Measurements from ENCODE around the gene PRKAR2A.
"Not testable (repeated sequence)": the region's sequence is repeated elsewhere in the genome, so short reads cannot be mapped to it uniquely, and the experiment has no call there.

Gene PRKAR2A

DNA sequence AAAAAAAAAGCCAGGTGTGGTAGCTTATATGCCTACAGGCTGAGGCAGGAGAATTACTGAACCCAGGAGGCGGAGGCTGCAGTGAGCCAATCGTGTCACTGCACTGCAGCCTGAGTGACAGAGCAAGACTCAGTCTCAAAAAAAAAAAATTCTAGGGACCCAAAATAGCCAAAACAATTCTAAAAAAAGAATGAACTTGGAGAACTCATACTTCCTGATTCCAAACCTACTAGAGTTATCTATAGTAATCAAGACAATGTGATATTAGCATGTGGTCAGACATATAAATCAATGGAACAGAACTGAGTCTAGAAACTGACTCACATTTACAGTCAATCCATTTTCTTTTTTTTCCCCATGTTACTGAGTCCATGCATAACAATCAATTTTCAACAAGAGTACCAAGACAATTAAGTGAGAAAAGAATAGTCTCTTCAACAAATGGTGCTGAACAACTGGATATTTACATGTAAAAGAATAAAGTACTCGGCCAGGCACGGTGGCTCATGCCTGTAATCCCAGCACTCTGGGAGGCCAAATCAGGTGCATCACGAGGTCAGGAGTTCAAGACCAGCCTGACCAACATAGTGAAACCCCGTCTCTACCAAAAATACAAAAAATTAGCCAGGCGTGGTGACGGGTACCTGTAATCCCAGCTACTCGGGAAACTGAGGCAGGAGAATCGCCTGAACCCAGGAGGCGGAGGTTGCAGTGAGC is 11.9 kb downstream of the PRKAR2A start:
- DNase-seq = no peak

DNA sequence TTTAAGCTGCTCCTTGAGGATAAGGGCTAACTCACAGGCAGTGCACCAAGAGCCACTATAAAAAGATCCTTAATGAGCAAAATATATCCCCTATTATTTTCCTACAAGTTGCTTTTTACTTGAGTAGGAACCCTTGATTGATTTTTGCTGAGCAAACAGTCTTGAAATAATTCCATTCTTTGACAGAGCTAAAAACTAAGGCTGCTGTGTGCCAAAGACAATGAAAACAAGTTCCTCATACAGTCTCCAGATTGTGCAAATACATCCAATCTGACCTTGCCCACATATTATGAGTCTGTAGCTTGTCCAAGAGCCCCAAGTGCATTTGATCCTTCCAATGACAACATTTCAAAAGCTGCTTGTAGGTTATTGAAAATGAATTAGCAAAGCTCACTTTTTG is 15.0 kb downstream of the PRKAR2A start:
- DNase-seq = no peak

DNA sequence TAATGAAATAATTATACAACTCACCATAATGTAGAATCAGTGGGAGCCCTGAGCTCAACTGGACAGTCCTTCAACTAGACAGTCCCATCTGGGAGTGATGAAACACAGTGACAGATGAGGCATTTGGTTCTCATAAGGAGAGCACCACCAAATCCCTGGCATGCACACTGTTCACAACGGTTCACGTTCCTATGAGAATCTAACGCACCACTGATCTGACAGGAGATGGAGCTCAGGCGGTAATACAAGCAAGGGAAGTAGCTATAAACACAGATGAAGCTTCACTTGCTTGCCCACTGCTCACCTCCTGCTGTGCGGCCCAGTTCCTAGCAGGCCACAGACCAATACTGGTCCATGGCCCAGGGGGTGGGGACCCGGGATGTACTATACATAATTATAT is 17.0 kb downstream of the PRKAR2A start:
- no peak for DNase-seq

DNA sequence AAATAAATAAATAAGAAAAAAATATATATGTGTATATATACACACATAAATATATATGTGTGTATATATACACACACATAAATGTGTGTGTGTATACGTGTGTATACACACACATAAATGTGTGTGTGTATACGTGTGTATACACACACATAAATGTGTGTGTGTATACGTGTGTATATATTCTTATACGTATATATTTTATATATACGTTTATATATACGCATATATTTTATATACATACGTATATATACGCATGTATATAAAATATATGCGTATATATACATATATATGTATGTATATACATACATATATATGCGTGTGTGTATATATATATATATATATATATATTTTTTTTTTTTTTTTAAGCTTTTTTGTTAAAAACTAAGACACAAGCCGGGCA is 18.1 kb downstream of the PRKAR2A start:
- DNase-seq = not testable (repeated sequence)

DNA sequence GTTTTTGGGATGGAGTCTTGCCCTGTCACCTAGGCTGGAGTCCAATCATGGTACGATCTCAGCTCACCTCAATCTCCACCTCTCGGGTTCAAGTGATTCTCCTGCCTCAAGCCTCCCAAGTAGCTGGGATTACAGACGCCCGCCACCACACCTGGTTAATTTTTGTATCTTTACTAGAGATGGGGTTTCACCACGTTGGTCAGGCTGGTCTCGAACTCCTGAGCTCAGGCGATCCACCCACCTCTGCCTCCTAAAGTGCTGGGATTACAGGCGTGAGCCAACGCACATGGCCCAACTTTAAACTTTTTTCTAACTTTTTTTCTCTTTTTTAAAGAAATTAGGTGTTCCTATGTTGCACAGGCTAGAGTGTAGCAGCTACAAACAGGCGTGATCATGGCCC is 19.8 kb downstream of the PRKAR2A start:
- DNase-seq = not testable (repeated sequence)

DNA sequence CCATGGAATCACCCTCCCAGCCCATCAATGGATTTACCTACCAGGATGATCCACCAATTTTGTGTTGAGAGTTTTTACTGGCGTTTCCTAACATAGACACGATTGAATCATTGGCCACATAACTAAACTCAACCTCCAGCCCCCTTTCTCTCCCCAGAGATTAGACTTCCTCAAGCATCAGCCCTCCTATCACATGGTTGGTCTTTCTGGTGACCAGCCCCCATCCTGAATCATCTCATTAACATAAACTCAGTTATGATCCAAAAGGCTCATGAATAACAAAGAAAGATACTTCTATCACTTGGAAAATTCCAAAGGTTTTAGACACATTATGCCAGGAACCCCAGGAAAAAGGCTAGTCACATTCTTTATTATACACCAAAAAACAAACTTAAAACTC is 21.2 kb downstream of the PRKAR2A start:
- no peak for DNase-seq

DNA sequence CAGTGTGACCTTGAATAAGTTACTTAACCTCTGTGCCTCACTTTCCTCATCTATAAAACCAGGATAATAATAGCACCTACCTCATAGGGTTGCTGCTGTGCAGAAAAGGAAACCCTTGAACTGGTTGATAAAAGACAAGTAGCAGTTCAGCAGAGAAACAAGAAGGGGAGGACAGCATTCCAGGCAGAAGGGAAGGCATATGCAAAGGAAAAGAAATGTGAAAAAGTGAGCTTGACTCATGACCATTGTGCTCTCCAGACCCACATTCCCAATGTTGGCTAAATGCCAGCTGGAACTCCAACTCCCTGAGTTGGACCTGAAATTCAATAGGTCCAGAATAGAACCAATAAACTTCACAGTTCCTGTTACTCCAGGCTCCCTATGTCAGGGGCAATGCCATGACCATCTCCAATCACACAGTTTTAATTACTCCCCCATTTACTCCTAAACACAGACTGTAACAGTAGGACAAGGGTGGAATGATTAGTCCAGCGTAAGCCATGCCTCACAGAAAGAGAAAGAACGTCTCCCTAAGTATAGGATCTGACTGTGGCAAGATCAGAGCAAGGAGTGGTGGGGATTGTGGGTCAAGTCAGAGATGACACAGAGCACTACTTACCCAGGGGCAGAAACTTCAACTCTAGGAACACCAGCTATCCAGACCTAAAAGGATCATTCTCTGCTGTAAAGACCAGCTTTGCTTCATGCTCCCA is 26.9 kb downstream of the PRKAR2A start:
- no peak for DNase-seq

DNA sequence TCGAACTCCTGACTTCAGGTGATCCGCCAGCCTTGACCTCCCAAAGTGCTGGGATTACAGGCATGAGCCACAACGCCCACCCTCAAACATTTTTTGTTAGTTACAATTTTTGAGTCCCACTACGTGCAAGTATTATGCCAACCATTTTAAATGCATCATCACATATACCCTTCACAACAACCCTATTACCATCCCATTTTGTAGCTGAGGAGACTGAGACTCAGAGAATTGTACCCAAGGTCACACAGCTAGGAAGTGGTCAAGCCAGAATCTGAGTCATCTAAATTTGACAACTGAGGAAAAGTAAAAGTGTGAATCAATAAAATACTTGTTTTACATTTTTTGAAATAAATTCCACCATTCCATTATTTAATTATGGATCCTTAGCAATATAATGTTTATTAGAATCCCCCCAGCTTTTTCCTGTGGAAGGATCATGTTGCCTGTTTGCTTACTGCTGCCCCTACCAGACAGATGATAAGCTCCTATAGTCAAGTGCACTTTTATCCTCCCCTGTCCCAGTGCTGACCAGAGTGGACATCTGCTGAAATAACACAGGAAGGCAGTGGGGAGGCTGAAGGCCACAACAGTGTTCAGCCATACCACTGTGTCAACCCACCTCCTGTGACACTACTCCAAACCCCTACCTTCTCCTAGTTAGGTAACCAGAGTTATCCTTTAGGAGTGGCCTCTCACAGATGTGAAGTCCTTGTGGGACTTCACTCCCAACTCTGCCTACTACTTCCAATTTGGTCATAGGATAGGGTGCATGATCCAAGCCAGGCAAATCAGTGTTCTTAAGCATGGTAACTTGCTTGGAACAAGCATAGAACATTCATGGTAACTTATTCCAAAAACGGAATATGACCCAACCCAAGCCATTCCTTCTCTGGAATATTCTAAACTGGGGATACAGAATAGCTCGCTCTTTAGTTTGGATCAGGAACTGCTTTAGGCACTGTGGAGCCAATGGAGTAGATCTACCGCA is 28.1 kb downstream of the PRKAR2A start:
- no peak for DNase-seq

DNA sequence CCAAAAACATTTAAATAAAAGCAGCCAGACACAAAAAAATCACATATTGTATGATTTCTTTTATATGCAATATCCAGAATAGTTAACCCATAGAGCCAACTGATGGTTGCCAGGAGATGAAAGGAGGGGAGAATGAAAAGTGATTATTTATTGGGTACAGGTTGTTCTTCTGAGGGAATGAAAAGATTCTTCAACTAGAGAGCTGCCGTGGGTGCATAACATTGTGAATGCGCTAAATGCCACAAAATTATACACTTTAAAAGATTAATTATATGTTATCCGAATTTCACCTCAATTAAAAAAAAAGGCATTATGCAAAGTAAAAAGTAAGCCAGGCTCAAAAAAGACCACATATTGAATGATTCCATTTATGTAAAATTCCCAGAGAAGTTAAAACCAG is 36.1 kb downstream of the PRKAR2A start:
- DNase-seq = no peak

DNA sequence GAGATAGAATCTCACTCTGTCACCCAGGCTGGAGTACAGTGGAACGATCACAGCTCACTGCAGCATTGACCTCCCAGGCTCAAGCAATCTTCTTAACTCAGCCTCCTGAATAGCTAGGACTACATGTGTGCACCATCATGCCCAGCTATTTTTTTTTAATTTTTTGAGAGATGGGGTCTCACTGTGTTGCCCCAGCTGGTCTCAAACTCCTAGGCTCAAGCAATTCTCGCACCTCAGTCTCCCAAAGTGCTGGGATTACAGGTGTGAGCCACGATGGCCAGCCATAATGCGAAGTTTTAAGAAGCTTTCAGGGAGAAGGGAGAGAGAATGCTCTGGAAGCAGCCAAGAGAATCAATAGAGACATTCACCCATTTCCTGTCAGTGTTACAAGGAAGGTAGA is 42.7 kb downstream of the PRKAR2A start:
- no peak for DNase-seq

DNA sequence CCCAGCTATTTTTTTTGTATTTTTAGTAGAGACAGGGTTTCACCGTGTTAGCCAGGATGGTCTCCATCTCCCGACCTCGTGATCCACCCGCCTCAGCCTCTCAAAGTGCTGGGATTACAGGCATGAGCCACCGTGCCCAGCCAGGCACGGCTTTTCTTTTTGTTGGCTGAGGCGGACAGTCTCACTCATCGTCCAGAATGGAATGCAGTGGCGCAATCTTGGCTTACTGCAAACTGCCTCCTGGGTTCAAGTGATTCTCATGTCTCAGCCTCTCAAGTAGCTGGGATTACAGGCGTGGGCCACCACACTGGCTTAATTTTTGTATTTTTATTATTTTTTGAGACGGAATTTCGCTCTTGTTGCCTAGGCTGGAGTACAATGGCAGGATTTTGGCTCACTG is 46.8 kb downstream of the PRKAR2A start:
- not testable (repeated sequence) for DNase-seq

DNA sequence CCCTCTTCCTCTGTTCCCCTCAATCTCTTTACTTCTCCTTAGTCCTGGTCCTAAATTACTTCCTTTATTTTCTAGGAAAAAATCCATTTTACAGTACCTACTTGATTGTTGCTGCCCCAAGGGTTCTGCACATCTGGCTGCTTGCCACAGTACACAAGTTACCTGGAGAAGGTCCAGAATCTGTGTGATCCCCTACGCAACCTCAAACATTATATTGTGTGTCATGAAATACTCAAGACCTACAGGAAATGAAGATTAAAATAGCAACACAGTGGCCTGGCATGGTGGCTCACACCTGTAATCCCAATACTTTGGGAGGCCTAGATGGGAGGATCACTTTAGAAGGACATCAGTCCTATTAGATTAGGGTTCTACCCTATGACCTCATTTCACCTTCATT is 48.7 kb downstream of the PRKAR2A start:
- DNase-seq = no peak

DNA sequence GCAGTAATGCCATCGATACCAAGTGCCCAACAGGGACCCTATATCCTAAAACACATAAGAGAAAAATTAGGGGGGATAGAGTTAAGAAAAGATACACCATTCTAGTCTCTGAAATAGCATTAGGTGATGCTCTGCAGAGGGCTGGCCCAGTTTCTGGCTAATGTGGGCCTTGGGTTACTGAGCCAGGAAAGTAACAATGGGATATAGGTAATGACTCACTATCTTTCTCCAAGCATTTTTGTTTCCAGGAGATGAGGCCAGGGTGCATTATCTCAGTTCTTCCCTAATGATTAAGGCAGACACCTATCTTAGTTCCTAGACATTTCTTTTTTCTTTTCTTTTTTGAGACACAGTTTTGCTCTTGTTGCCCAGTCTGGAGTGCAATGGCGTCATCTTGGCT is 50.0 kb downstream of the PRKAR2A start:
- DNase-seq = no peak

DNA sequence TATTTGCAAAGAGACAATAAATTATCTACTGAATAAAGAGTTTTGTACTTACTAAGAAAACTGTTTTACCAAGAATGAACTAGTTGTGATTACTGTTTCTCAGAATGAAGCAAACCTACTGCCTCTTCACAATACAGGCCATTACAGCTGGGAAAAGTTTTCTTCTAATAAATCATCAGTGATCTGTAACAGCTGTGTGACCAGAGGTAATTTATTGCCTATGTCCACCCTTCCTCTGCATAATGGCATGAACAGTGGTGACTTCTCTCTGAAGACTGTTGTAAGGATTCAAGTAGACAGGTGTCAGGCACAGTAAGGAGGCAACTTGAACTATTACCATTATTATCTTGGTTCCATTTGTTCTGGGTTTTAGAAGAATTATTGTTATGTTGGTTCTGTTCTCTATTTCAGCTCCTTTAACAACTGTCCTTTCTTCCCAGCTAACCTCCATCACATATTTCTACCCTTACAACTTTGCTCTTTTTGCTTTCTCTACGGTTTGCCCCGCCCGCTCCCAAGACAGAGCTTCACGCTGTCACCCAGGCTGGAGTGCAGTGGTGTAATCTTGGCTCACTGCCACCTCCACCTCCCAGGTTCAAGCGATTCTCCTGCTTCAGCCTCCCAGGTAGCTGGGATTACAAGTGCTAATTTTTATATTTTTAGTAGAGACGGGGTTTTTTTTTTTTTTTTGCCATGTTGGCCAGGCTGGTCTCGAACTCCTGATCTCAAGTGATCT is 51.5 kb downstream of the PRKAR2A start:
- DNase-seq = no peak

DNA sequence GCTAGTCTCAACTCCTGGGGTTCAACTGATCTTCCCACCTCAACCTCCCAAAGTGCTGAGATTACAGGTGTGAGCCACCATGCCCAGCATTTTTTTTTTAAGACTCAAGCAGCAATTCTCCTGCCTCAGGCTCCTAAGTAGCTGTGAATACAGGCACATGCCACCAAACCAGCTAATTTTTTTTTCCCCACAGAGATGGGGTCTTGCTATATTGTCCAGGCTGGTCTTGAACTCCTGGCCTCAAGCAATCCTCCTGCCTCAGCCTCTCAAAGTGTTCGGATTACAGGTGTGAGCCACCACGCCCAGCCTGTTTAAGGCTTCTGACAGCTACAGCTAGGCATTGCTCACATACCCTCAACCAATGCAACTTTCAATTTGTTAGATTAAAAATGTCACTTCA is 54.2 kb downstream of the PRKAR2A start:
- DNase-seq = not testable (repeated sequence)

DNA sequence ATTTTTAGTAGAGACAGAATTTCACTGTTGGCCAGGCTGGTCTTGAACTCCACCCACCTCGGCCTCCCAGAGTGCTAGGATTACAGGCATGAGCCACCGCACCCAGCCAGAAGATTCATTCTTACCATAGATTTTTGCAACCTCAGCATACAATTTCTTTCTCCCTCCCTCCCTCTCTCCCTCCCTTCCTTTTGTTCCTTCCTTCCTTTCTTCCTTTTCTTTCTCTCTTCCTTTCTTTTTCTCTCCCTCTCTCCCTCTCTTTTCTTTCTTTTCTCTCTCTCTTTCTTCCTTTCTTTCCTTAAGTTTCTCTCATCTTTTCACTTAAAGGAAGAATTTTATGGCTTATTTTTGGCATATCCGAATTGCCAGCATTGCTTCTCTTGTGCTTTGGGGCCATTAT is 58.0 kb downstream of the PRKAR2A start:
- no peak for DNase-seq

DNA sequence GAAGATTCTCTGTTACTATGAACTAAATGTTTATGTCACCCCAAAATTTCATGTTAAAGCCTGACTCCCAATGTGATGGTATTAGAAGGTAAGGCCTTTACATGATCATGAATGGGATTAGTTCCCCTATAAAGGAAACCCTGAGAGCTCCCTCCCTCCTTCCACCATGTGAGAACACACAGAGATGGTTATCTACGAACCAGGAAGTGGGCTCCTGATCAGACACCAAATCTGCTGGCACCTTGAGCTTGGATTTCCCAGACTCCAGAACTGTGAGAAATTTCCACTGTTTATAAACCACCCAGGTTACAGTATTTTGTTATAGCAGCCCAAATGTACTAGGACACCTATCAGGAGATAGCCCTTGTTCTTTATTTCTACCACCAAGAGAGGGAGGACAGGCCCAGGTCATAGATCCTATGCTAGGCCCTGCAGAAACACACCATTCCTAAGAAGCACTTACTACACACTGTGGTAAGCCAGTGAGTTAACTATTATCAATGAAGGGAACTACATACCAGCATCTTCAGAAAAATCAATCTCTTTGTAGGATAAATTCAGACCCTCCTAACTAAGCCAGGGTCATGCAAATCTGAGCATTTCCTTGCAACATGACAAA is 59.0 kb downstream of the PRKAR2A start:
- DNase-seq = peak; percentile 17

DNA sequence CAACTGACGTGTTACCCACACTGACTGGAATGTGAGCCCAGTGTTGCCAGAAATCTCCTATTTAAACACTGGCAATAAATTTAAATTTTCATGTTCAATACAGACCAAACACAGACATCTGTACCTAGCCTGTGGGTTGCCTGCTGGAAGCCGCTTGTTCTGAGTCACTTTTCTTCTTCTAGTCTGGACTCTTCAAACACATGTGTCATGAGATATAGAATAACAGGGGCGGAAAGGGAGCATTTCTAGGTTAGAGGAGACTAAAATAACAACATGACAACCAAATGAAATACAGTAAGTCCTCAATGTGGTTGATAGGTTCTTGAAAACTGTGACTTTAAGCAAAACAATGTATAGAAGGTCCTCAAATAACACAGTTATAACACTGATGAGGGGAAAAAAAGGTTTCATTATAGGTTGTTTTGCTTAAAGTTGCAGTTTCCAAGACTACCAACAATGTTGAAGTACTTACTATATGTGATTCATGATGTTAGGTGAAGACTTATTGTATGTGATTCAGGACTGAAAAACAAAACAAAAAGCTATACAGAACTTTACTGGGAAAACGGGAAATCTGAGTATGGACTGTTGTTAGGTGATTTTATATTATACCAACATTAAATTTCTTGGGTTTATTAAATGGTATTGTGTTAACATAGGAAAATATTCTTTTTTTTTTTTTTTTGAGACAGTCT is 63.1 kb downstream of the PRKAR2A start:
- DNase-seq = no peak

DNA sequence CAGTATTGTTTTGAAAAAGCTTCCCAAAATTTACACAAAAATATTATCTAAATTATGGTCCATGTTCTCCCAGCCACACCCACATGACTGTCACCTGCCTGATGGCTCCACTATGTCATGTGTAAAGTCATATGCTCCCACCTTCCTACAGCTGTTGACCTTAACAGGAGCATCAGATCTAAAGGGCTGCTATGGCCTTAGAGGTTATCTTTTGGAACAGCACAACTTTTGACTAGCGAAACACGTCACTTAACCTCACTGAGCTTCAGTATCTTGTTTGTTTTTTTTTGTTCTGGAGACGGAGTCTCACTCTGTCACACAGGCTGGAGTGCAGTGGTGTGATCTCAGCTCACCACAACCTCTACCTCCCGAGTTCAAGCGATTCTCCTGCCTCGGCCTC is 64.4 kb downstream of the PRKAR2A start:
- no peak for DNase-seq

DNA sequence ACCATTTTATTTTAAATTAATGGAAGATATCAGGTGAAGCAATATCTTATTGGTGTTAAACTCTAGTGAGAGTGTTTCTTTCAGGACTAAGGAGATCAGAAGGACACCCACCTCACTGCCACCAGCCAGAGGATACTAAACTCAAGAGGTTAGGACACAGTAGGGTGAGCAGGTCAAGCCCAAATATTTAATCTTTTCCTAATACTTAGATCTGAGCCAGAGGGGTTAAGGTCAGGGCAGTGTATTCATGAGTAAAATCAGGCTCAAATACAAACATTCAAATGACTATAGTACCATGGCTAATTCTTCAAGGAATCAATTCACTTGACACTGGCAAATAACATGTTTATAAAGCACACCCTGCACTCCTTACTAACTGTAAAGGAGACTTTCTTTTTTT is 65.6 kb downstream of the PRKAR2A start:
- no peak for DNase-seq

DNA sequence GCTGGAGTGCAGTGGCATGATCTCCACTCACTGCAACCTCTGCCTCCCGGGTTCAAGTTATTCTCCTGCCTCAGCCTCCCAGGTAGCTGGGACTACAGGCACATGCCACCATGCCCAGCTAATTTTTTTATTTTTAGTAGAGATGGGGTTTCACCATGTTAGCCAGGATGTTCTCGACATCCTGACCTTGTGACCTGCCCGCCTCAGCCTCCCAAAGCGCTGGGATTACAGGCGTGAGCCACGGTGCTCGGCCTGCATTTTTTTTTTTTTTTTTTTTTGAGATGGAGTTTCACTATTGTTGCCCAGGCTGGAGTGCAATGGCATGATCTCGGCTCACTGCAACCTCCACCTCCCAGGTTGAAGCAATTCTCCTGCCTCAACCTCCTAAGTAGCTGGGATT is 69.1 kb downstream of the PRKAR2A start:
- not testable (repeated sequence) for DNase-seq

DNA sequence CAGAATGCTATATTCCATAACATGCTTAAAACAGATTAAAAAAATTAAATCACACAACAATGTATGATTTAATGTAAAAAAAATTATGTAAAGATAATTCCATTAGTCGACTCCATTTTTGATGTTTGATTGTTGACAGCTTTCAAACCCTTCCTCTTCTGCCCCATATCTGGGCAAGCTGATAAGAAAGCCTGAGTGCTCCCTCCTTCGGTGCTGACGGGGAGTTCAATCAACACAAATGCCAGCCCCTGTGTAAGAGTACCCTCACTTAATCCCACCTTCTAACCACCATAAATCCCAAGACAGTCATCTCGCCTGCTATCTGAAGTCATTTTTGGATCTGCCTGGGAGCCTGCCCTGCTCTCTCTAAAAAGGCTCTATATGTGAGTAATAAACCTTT is 70.8 kb downstream of the PRKAR2A start:
- DNase-seq = no peak

All from central memory CD4-positive, alpha-beta T cell (primary cell).